ENCODE measurements around the gene PIK3C2B.

The PIK3C2B gene

DNA sequence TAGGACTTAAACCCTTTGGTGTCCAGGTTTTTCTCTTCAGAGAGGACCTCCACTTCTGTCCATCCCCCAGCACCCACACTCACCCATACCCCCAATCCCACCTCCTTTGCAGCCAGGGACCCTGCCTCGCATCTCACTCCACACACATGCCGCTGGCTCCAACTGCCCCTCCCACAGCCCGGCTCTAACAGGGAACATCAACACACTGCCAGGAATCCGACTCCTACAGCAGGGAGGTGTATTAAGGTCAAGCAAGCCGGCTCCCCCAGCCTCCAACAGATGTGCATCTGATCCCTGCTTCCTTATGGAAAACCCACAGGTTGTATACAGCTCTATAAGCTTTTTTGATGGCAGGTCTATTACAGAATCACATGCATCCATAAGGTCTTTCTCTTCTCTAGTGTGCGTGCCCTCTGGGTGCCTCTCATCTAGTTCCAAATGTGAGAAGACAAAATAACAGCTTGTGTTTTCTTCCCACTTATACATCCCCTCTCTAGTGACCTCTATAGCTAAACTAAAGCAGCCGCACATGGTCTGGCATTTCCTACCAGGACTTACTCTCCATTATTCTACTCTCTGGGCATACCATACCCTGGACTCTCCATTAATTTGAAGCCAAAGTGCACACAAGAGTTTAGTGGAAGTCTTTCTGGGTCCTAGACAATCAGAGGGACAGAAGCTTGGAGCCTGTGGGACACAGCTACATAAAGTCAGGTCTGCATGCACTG, 16.3 kb downstream of the PIK3C2B start:
- TF ChIP-seq, protein P1, sequence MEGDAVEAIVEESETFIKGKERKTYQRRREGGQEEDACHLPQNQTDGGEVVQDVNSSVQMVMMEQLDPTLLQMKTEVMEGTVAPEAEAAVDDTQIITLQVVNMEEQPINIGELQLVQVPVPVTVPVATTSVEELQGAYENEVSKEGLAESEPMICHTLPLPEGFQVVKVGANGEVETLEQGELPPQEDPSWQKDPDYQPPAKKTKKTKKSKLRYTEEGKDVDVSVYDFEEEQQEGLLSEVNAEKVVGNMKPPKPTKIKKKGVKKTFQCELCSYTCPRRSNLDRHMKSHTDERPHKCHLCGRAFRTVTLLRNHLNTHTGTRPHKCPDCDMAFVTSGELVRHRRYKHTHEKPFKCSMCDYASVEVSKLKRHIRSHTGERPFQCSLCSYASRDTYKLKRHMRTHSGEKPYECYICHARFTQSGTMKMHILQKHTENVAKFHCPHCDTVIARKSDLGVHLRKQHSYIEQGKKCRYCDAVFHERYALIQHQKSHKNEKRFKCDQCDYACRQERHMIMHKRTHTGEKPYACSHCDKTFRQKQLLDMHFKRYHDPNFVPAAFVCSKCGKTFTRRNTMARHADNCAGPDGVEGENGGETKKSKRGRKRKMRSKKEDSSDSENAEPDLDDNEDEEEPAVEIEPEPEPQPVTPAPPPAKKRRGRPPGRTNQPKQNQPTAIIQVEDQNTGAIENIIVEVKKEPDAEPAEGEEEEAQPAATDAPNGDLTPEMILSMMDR (IDR thresholded peaks at IDR 0.05; ENCODE audit: low read depth, low read length): no peak
- H3K4me3 ChIP-seq (replicated peaks in 1 of 2; ENCODE audit: low read depth in 2 of 2, low read length in 2 of 2): no peak overlapping the region
- no peak for DNase-seq (ENCODE audit: low read depth in 2 of 2)

DNA sequence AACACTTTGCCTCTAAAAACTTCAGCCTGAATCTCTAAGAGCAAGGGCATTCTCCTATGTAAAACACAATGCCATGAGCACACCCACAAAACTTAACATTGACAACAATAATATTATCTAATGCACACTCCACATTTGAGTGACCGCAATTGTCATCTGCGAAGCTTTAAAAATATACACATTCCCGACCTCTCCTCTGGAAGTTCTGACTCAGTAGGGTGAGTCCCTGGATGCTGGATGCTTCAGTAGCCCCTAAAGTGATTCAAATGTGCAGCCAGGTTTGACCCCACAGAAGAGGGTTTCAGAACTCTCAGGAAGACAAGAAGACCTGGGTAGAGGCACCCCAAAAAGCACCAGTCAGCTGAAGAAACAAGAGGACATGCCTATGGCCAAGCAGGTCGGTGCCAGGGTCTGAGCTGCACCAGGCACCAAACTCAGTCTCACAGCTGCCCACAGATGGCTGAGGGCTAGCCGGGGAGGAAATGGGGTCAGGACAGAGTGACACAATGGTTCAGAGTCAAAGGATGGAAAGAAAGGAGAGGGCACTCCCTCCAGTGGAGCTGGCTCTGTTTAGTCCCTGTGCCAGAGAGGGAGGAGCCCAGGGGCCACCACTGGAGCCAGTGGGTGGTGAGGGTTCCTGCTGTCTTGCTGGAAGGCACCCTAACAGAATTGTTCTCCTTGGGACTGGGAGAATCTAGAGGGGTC, 17.4 kb downstream of the PIK3C2B start:
- no peak for DNase-seq (ENCODE audit: low read depth in 2 of 2)
- TF ChIP-seq, protein P1 (IDR thresholded peaks at IDR 0.05; ENCODE audit: low read depth, low read length): no peak
- no peak overlapping the region for H3K4me3 ChIP-seq (replicated peaks in 1 of 2; ENCODE audit: low read depth in 2 of 2, low read length in 2 of 2)

DNA sequence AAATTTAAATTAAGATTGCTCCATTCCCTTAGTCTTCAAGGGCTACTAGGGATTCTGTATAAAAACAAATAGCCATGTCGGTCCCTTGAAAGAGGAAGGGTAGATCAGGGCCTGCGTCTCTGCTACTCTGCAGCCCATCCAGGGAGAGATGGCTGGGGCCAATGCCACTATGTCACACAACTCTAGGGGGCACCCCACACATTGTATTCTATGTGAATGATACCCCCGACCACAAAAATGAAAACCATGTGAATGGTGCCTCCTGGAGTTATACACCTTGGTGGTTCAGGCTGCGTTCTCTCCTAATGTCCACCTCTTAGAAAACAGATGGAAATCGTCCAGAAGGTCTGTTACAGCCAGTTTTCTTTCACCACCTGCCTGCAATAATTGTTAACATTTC, 18.0 kb downstream of the PIK3C2B start:
- no peak overlapping the region for H3K4me3 ChIP-seq (replicated peaks in 1 of 2; ENCODE audit: low read depth in 2 of 2, low read length in 2 of 2)
- no peak for DNase-seq (ENCODE audit: low read depth in 2 of 2)
- TF ChIP-seq, protein P1 (IDR thresholded peaks at IDR 0.05; ENCODE audit: low read depth, low read length): no peak

DNA sequence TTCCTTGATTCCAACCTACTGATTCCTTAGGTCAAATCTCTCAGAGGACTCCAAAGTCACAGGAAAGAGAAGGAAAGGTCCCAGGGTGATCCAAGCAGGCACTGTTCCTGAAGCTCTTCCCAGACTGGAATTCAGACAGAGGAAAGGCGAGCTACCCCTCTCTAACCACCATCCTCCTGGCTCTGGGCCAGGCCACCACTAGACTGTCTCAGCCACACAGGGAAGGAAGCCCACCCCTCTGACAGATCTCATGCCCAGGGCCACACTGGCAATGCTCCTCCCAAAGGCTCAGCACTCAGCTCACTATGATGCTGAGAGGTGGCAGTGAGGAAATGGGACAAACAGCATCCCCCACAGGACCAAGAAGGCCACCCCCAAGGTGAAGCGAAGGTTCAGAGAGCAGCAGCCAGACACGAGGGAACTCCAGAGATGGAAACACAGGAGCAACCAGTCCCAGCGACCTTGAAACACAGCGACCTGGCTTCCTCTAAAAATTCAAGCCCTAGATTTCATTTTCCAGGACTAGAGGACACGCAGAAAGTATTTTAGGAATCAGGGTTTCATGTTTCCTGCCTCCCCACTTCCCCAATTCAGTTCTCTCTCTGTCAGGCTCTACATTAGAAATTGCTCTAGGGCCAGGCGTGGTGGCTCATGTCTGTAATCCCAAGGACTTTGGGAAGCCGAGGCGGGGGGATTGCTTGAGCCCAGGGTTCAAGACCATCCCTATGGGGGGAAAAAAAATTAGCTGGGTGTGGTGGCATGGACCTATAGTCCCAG, 18.8 kb downstream of the PIK3C2B start:
- no peak for DNase-seq (ENCODE audit: low read depth in 2 of 2)
- H3K4me3 ChIP-seq (replicated peaks in 1 of 2; ENCODE audit: low read depth in 2 of 2, low read length in 2 of 2): no peak overlapping the region
- TF ChIP-seq, protein P1 (IDR thresholded peaks at IDR 0.05; ENCODE audit: low read depth, low read length): no peak

DNA sequence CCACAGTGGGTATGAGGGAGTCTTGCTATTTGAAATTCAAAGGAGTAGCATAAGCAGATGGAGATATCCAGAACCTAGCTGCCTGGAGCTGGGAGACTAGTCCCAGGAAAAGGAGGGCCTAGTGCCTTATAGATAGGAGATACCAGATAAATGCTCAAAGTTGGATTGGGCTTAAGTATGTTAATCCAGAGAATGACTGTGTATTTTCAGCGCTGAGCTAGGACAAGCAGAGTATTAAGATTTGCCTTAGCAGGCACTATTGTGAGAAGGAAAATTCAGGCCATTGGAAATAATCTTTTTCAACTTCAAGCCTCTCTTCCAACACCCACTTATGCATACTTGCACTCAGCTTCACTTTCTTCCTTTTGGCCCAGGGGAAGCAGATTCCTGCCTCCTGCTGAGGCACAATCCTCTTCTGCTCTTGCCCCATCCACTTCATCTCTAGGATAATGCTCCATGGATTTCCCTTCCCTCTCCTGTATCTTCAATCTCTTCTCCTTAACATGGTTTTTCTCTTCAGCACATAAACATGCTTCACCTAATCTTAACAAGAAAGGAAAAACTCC, 21.1 kb downstream of the PIK3C2B start:
- H3K4me3 ChIP-seq (replicated peaks in 1 of 2; ENCODE audit: low read depth in 2 of 2, low read length in 2 of 2): no peak overlapping the region
- no peak for DNase-seq (ENCODE audit: low read depth in 2 of 2)
- TF ChIP-seq, protein P1 (IDR thresholded peaks at IDR 0.05; ENCODE audit: low read depth, low read length): no peak

DNA sequence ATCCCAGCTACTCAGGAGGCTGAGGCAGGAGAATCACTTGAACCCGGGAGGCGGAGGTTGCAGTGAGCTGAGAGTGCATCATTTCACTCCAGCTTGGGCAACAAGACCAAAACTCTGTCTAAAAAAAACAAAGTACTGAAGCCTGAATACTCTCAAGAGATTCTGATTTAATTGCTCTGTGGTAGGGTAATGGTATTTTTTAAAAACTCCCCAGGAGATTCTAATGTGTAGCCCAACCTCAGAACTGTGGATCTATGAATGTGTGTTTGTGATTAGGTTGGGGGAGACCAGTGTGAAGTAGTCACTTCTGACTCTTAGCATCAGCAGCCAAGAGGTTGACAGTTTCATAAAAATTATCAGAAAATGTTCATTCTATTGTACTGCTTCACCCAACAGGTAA, 21.9 kb downstream of the PIK3C2B start:
- TF ChIP-seq, protein P1 (IDR thresholded peaks at IDR 0.05; ENCODE audit: low read depth, low read length): no peak
- DNase-seq (ENCODE audit: low read depth in 2 of 2): no peak
- no peak overlapping the region for H3K4me3 ChIP-seq (replicated peaks in 1 of 2; ENCODE audit: low read depth in 2 of 2, low read length in 2 of 2)
